ENCODE measurements around the gene PKIG. TPM values are rescaled to one million over a fixed set of nuclear protein-coding genes. Genes with fewer than 3 reads are reported as not detected.

The PKIG gene
- total RNA-seq, 1 donor from 2014 or later: 30.1 TPM

- Mint-ChIP-seq H3K4me1 (ENCODE audit: low read depth, unreplicated experiment) (peaks cover 16% of the 10 kb centered on the region), H3K36me3 (ENCODE audit: low read depth, unreplicated experiment) (peaks cover 11% of the 10 kb centered on the region), H3K9me3 (ENCODE audit: unreplicated experiment) (no peaks in the 10 kb centered on the region), H3K27ac (ENCODE audit: unreplicated experiment) (no peak overlapping the region), H3K4me3 (ENCODE audit: unreplicated experiment) (peak overlapping the region; percentile 25), H3K27me3 (ENCODE audit: low read depth, unreplicated experiment) (no peaks in the 10 kb centered on the region)
- FAIRE-seq (no peak), DNase-seq (ENCODE audit: low read depth) (no peak)
- Histone ChIP-seq H3K4me1 (ENCODE audit: insufficient read depth, low read length) (peaks cover 9% of the 10 kb centered on the region), H2AFZ (ENCODE audit: low read depth, low read length) (no peak overlapping the region), H3K27me3 (ENCODE audit: insufficient read depth, low read length) (no peaks in the 10 kb centered on the region), H3K36me3 (ENCODE audit: insufficient read depth, low read length) (no peaks in the 10 kb centered on the region), H3K79me2 (ENCODE audit: insufficient read depth, low read length) (no peaks in the 10 kb centered on the region), H4K20me1 (ENCODE audit: insufficient read depth, low read length) (peaks cover 7% of the 10 kb centered on the region), H3K9me3 (ENCODE audit: insufficient read depth, low read depth, low read length) (no peaks in the 10 kb centered on the region), H3K4me2 (ENCODE audit: low read length) (no peak overlapping the region), H3K27ac (ENCODE audit: low read depth, low read length) (no peak overlapping the region), H3K4me3 (ENCODE audit: insufficient read depth, low read depth, low read length) (no peak overlapping the region), H3K9ac (ENCODE audit: low read length) (no peak overlapping the region)
- TF ChIP-seq EZH2 (IDR thresholded peaks at IDR 0.05; ENCODE audit: insufficient read depth, low read length): no peak
- no peak for TF ChIP-seq CTCF (IDR thresholded peaks at IDR 0.05; ENCODE audit: insufficient read depth, low read depth, low read length)
Measured at GRCh38 chr20:44613575-44613974, 31.2 kb downstream of the PKIG start.

- no peak overlapping the region for H2AFZ ChIP-seq (ENCODE audit: low read depth, low read length)
- H3K9ac ChIP-seq (ENCODE audit: low read length): no peak overlapping the region
- DNase-seq (ENCODE audit: low read depth) (no peak), FAIRE-seq (no peak)
- no peaks in the 10 kb centered on the region for H3K79me2 ChIP-seq (ENCODE audit: insufficient read depth, low read length)
- H3K27ac ChIP-seq (ENCODE audit: low read depth, low read length): no peak overlapping the region
- H3K9me3 ChIP-seq (ENCODE audit: insufficient read depth, low read depth, low read length): no peaks in the 10 kb centered on the region
- no peaks in the 10 kb centered on the region for H3K27me3 Mint-ChIP-seq (ENCODE audit: low read depth, unreplicated experiment)
- no peaks in the 10 kb centered on the region for H3K36me3 ChIP-seq (ENCODE audit: insufficient read depth, low read length)
- peaks cover 11% of the 10 kb centered on the region for H3K36me3 Mint-ChIP-seq (ENCODE audit: low read depth, unreplicated experiment)
- peaks cover 7% of the 10 kb centered on the region for H4K20me1 ChIP-seq (ENCODE audit: insufficient read depth, low read length)
- peak overlapping the region; percentile 41 for H3K27ac Mint-ChIP-seq (ENCODE audit: unreplicated experiment)
- H3K4me3 ChIP-seq (ENCODE audit: insufficient read depth, low read depth, low read length): no peak overlapping the region
- H3K4me1 ChIP-seq (ENCODE audit: insufficient read depth, low read length): peaks cover 9% of the 10 kb centered on the region
- no peaks in the 10 kb centered on the region for H3K27me3 ChIP-seq (ENCODE audit: insufficient read depth, low read length)
- no peak for TF ChIP-seq EZH2 (IDR thresholded peaks at IDR 0.05; ENCODE audit: insufficient read depth, low read length)
- TF ChIP-seq CTCF (IDR thresholded peaks at IDR 0.05; ENCODE audit: insufficient read depth, low read depth, low read length): no peak
- peaks cover 16% of the 10 kb centered on the region for H3K4me1 Mint-ChIP-seq (ENCODE audit: low read depth, unreplicated experiment)
- no peak overlapping the region for H3K4me2 ChIP-seq (ENCODE audit: low read length)
- no peaks in the 10 kb centered on the region for H3K9me3 Mint-ChIP-seq (ENCODE audit: unreplicated experiment)
- H3K4me3 Mint-ChIP-seq (ENCODE audit: unreplicated experiment): no peak overlapping the region
Measured at GRCh38 chr20:44614525-44614924, 32.1 kb downstream of the PKIG start.

GRCh38 chr20:44615169-44615791 is 32.9 kb downstream of the PKIG start:
- Mint-ChIP-seq H3K36me3 (ENCODE audit: low read depth, unreplicated experiment) (peaks cover 17% of the 10 kb centered on the region), H3K4me3 (ENCODE audit: unreplicated experiment) (no peak overlapping the region), H3K27ac (ENCODE audit: unreplicated experiment) (peak overlapping the region; percentile 15)

More at GRCh38 chr20:44615169-44615791, 32.9 kb downstream of the PKIG start:
- Histone ChIP-seq H3K9me3 (ENCODE audit: insufficient read depth, low read depth, low read length) (no peaks in the 10 kb centered on the region), H3K9ac (ENCODE audit: low read length) (no peak overlapping the region), H3K27ac (ENCODE audit: low read depth, low read length) (no peak overlapping the region), H3K4me2 (ENCODE audit: low read length) (no peak overlapping the region), H3K4me3 (ENCODE audit: insufficient read depth, low read depth, low read length) (no peak overlapping the region), H4K20me1 (ENCODE audit: insufficient read depth, low read length) (peaks cover 7% of the 10 kb centered on the region), H2AFZ (ENCODE audit: low read depth, low read length) (no peak overlapping the region), H3K27me3 (ENCODE audit: insufficient read depth, low read length) (no peaks in the 10 kb centered on the region), H3K4me1 (ENCODE audit: insufficient read depth, low read length) (peaks cover 5% of the 10 kb centered on the region), H3K36me3 (ENCODE audit: insufficient read depth, low read length) (no peaks in the 10 kb centered on the region), H3K79me2 (ENCODE audit: insufficient read depth, low read length) (no peaks in the 10 kb centered on the region)
- DNase-seq (ENCODE audit: low read depth): peak; percentile 8
- TF ChIP-seq CTCF (IDR thresholded peaks at IDR 0.05; ENCODE audit: insufficient read depth, low read depth, low read length): no peak
- TF ChIP-seq EZH2 (IDR thresholded peaks at IDR 0.05; ENCODE audit: insufficient read depth, low read length): no peak
- FAIRE-seq: no peak
- Mint-ChIP-seq H3K4me1 (ENCODE audit: low read depth, unreplicated experiment) (peaks cover 14% of the 10 kb centered on the region), H3K27me3 (ENCODE audit: low read depth, unreplicated experiment) (no peaks in the 10 kb centered on the region), H3K9me3 (ENCODE audit: unreplicated experiment) (no peaks in the 10 kb centered on the region)
